Caco-2 (cell line): ENCODE measurements around the gene C1orf50. TPM values are rescaled to one million over a fixed set of nuclear protein-coding genes. Genes with fewer than 3 reads are reported as not detected.
"Not testable (repeated sequence)": the region's sequence is repeated elsewhere in the genome, so short reads cannot be mapped to it uniquely, and the experiment has no call there.

Source experiments
- BruUV-seq: library from RNA; stranded (reverse); fragments of 400-500 nt; replicated peaks from 2 replicates; lab custom pipeline; 2021; lab: Mats Ljungman, UMichigan
- CTCF ChIA-PET: fragments of 300-600 bp; sonication (Branson Sonifier 250); formaldehyde crosslinking; loops from one replicate; lab custom pipeline; 2022; ENCODE audit warnings: antibody characterized with exemption; lab: Charles Lee
- POLR2A ChIA-PET: fragments of 300-600 bp; sonication (Branson Sonifier 250); formaldehyde crosslinking; loops from one replicate; lab custom pipeline; 2022; ENCODE audit warnings: antibody characterized with exemption; lab: Charles Lee
- DNase-seq, 2 experiments: peaks; one replicate each; pipeline versions ENCODE4 v3.0.0 to v3.0.0-alpha.2; 2020 to 2022
- H3K27me3 ChIP-seq: replicated peaks from 2 replicates; pipeline ENCODE4 v1.6.0; 2011; ENCODE audit warnings: low read length; ENCODE audit not compliant: control insufficient read depth, insufficient read depth
- H3K36me3 ChIP-seq: 2 replicates; pipeline ENCODE4 v1.5.1; 2011; ENCODE audit warnings: low read length; ENCODE audit not compliant: control insufficient read depth, insufficient read depth
- H3K4me1 ChIP-seq: fragments of 250-450 bp; sonication (Bioruptor Pico); 2 replicates; pipeline ENCODE4 v1.5.1; 2020; ENCODE audit warnings: mild to moderate bottlenecking
- H3K4me3 ChIP-seq: 2 replicates; pipeline ENCODE4 v1.5.1; 2011; ENCODE audit warnings: low read depth, mild to moderate bottlenecking, control low read depth, low read length
- H3K9me3 ChIP-seq: fragments of 250-450 bp; sonication (Bioruptor Pico); 2 replicates; pipeline ENCODE4 v1.5.1; 2020; ENCODE audit warnings: mild to moderate bottlenecking, moderate library complexity
- H3K27ac Mint-ChIP-seq: one replicate; pipeline ENCODE4 v1.8.0; 2022; ENCODE audit warnings: mixed read lengths; ENCODE audit not compliant: unreplicated experiment
- H3K27me3 Mint-ChIP-seq: one replicate; pipeline ENCODE4 v1.8.0; 2022; ENCODE audit warnings: mixed read lengths; ENCODE audit not compliant: insufficient read depth, unreplicated experiment
- H3K36me3 Mint-ChIP-seq: one replicate; pipeline ENCODE4 v1.8.0; 2022; ENCODE audit warnings: mild to moderate bottlenecking, mixed read lengths; ENCODE audit not compliant: insufficient read depth, unreplicated experiment
- H3K4me1 Mint-ChIP-seq: one replicate; pipeline ENCODE4 v1.8.0; 2022; ENCODE audit warnings: low read depth, mixed read lengths; ENCODE audit not compliant: unreplicated experiment
- H3K4me3 Mint-ChIP-seq: one replicate; pipeline ENCODE4 v1.8.0; 2022; ENCODE audit warnings: mild to moderate bottlenecking, moderate library complexity, mixed read lengths; ENCODE audit not compliant: unreplicated experiment
- H3K9me3 Mint-ChIP-seq: one replicate; pipeline ENCODE4 v1.8.0; 2022; ENCODE audit warnings: mixed read lengths; ENCODE audit not compliant: unreplicated experiment
- CTCF ChIP-seq, 2 experiments: fragments of 200-600 bp in 1 of 2; IDR thresholded peaks; 1 replicate in 1 of 2; 2 replicates in 1 of 2; pipeline versions ENCODE4 v1.5.1 to v1.8.0; 2011 to 2022; ENCODE audit warnings: antibody characterized with exemption in 1 of 2, control low read depth in 1 of 2, inconsistent platforms in 1 of 2, low read depth in 1 of 2, low read length in 1 of 2, mild to moderate bottlenecking in 1 of 2, moderate library complexity in 1 of 2; ENCODE audit not compliant: insufficient read depth in 1 of 2, severe bottlenecking in 1 of 2, unreplicated experiment in 1 of 2
- intact Hi-C: fragments of 100-400 bp; cut with micrococcal nuclease; formaldehyde crosslinking; loops from one replicate; pipeline ENCODE4 v1.10.0; 2022; ENCODE audit not compliant: unreplicated experiment
- total RNA-seq: library from RNA; stranded (reverse); gene quantifications from 2 replicates; pipeline ENCODE4 v1.2.3, GENCODE V29; 2022

Gene C1orf50
- total RNA-seq, 1 experiment from 2014 or later: 6.1 TPM

- Mint-ChIP-seq H3K9me3 (no peaks in the 10 kb centered on the region), H3K4me3 (no peak overlapping the region), H3K36me3 (peaks cover 2% of the 10 kb centered on the region), H3K4me1 (no peaks in the 10 kb centered on the region), H3K27me3 (no peaks in the 10 kb centered on the region), H3K27ac (no peak overlapping the region)
- Histone ChIP-seq H3K4me1 (no peaks in the 10 kb centered on the region), H3K9me3 (no peaks in the 10 kb centered on the region), H3K27me3 (no peaks in the 10 kb centered on the region), H3K4me3 (no peak overlapping the region), H3K36me3 (no peaks in the 10 kb centered on the region)
- no peak for TF ChIP-seq CTCF (IDR thresholded peaks at IDR 0.05; ENCODE audit: insufficient read depth in 1 of 2, low read depth in 1 of 2, low read length in 1 of 2, severe bottlenecking in 1 of 2, unreplicated experiment in 1 of 2)
- no peak for DNase-seq
- CTCF ChIA-PET: interaction anchor here (0.6 kb wide), 1 partner anchor 41 kb away, joined by 3 read pairs; the partner anchor contains the start of gene YBX1
- POLR2A ChIA-PET: no interaction called here
- BruUV-seq: no TSS peak
- intact Hi-C loops: no loop called here
These were observed 43.5 kb upstream of the C1orf50 start for GRCh38 chr1:42723511-42723910.

- intact Hi-C loops, H3K27me3 Mint-ChIP-seq, H3K9me3 ChIP-seq, H3K36me3 Mint-ChIP-seq, H3K9me3 Mint-ChIP-seq, H3K4me3 ChIP-seq, H3K4me3 Mint-ChIP-seq, H3K27ac Mint-ChIP-seq, BruUV-seq, H3K4me1 ChIP-seq, H3K27me3 ChIP-seq, H3K4me1 Mint-ChIP-seq, DNase-seq, H3K36me3 ChIP-seq: not testable (repeated sequence)
- POLR2A ChIA-PET: interaction anchor here (1.5 kb wide), 1 partner anchor 44 kb away, joined by 18 read pairs; the partner anchor contains the start of gene YBX1
- CTCF ChIA-PET: interaction anchor here (0.6 kb wide), 2 partner anchors 552 to 564 kb away, joined by 3 read pairs; no protein-coding TSS in a partner anchor
These were observed 41.2 kb upstream of the C1orf50 start for GRCh38 chr1:42725820-42726219.

GRCh38 chr1:42730002-42730401 lies 37.0 kb upstream of the C1orf50 start:
- no peak overlapping the region for H3K4me3 ChIP-seq
- H3K27ac Mint-ChIP-seq: no peak overlapping the region
- intact Hi-C loops: no loop called here
- ChIA-PET CTCF (interaction anchor here (0.7 kb wide), 1 partner anchor 48 kb away, joined by 4 read pairs; the partner anchor contains the start of gene YBX1), POLR2A (no interaction called here)
- no peaks in the 10 kb centered on the region for H3K9me3 Mint-ChIP-seq
- no peak for TF ChIP-seq CTCF (IDR thresholded peaks at IDR 0.05; ENCODE audit: insufficient read depth in 1 of 2, low read depth in 1 of 2, low read length in 1 of 2, severe bottlenecking in 1 of 2, unreplicated experiment in 1 of 2)
- H3K27me3 Mint-ChIP-seq: no peaks in the 10 kb centered on the region
- no peaks in the 10 kb centered on the region for H3K4me1 Mint-ChIP-seq
- peaks cover 11% of the 10 kb centered on the region; the same call in 1 of the 2 replicates for H3K4me1 ChIP-seq
- no peaks in the 10 kb centered on the region for H3K27me3 ChIP-seq
- no TSS peak for BruUV-seq
- H3K4me3 Mint-ChIP-seq: no peak overlapping the region
- H3K9me3 ChIP-seq: no peaks in the 10 kb centered on the region
- H3K36me3 Mint-ChIP-seq: no peaks in the 10 kb centered on the region
- DNase-seq: no peak
- H3K36me3 ChIP-seq: no peaks in the 10 kb centered on the region
